Measurements from ENCODE around the gene LPCAT4. TPM values are rescaled to one million over a fixed set of nuclear protein-coding genes. Genes with fewer than 3 reads are reported as not detected.
A peak's percentile ranks its signal among the peaks of the same experiment; 100 is the strongest.
"Not testable (repeated sequence)": the region's sequence is repeated elsewhere in the genome, so short reads cannot be mapped to it uniquely, and the experiment has no call there.

LPCAT4 gene, protein sequence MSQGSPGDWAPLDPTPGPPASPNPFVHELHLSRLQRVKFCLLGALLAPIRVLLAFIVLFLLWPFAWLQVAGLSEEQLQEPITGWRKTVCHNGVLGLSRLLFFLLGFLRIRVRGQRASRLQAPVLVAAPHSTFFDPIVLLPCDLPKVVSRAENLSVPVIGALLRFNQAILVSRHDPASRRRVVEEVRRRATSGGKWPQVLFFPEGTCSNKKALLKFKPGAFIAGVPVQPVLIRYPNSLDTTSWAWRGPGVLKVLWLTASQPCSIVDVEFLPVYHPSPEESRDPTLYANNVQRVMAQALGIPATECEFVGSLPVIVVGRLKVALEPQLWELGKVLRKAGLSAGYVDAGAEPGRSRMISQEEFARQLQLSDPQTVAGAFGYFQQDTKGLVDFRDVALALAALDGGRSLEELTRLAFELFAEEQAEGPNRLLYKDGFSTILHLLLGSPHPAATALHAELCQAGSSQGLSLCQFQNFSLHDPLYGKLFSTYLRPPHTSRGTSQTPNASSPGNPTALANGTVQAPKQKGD
- polyA plus RNA-seq (ENCODE audit: insufficient read length): 40.1 TPM

DNA sequence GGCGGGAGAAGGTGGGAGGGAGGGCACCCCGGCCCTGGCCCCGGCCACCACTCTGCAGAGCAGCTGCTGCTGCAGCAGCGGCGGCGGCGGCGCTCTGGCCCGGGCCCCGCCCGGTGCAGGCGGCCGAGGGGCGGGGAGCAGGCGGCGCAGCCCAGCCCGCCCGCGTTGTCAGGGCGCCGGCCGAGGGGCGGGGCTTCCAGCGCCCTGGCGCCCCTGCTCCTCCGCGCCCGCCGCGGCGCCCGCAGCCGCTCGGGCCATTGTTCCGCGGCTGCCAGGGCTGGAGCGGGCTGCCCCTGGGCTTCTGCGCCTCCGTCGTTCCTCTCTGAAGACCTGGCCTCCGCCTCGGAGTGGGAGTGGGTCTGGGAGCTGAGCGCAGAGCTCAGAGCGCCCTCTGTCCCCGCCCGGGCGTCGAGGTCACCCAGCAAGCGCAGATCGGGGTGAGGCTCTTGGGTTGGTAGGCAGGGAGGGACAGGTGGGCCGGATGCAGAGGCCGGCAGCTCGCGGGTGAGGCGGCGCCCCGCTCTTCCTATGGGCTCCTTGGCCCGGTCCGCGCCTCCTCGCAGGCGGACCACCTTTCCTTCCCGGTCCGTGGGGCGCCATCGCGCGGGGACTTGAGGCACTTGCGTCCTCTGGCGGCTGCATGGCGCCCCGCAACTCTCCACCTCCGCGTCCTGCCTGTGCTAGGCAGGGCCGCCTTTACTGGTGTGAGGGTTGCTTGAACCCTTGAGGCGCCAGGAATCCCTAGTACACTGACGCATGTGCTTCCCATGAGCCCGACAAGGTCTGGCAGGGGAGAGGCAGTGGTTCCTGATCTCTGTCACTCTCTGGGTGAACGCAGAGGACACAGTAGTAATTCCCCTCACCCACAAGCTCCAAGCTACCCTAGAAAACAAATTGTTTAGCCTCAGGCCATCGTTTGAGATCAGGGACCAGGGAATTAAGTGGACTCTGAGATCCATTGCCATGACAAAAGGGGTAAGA is at the start of gene LPCAT4:
Gene LPCAT4 (minus strand): TSS at position 96 of the 981 bp plus-strand sequence. CDS start 96 bp downstream, outside the sequence.
- DNase-seq: peak; percentile 89

DNA sequence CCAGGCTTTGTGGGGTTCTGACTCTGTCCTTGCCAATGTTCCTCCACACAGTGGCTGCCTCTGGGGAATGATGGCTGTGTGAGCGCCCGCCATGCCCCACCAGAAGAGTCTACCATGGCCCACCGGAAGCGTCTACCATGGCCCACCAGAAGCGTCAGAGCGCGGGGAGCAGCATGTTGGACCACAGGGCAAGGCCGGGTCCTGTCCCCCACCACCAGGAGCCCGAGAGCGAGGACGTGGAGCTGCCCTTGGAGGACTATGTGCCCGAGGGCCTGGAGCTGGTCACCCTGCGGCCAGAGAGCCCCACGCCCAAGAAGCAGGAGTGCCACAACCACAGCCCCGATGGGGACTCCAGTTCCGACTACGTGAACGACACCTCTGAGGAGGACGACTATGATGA is 42.5 kb upstream of the LPCAT4 start:
- DNase-seq: not testable (repeated sequence)

DNA sequence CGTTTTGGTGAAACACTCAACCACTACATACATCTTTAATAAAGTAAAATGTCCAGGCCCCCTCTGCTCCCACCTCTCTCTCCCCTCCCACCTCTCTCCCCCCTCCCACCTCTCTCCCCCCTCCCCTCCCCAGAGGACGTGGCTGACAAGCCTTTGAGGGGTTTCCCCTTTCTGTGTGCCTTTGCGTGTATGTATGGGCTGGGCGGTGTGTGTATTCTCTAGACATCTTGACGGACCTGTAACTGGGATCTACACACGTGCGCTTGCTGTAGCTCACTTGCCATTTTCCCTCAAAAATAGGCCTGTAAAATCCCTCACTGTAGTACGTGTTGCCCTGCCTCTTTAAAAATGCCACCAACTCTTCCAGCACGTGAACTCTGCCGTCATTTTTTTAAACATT is 42.0 kb upstream of the LPCAT4 start:
- not testable (repeated sequence) for DNase-seq

DNA sequence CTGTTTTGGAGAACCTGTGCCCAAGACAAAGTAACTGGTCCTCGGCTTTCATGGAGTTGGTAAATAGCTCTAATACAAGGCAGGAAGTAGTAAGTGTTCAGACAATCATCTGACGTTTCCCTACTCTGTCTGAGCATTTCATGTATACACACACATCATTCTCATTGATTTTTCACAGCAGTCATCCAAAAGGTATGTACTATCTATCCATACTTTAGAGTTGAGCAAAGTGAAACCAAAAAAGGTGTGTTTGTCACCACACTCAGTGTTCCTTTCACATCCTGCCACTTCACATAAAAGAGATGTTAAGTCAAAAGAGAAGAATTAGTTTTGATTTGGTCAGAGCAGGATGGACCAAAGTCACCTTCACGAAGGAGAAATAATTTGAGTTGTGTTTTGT is 36.9 kb upstream of the LPCAT4 start:
- not testable (repeated sequence) for DNase-seq

DNA sequence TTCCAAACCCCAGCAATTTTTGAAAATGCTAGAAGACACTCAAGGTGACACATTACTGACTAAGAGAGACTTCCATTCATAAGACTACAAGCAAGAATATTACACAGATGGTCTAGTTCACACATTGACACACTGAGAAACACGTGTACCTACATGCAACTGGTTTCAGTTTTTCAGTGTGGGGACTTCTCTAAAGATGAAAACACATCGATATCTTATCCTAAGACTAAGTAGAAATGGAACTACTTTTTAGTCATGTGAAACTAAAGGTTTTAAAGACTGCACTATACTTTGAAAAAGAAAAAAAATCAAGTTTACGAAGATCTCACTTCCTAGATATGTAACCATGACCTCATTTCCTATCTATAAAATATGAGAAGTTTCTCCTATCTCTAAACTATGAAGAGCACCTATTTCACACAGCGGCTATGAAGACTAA is 36.2 kb upstream of the LPCAT4 start:
- DNase-seq: not testable (repeated sequence)

GRCh38 chr15:34397637-34398259 is 30.8 kb upstream of the LPCAT4 start:
- DNase-seq: not testable (repeated sequence)

DNA sequence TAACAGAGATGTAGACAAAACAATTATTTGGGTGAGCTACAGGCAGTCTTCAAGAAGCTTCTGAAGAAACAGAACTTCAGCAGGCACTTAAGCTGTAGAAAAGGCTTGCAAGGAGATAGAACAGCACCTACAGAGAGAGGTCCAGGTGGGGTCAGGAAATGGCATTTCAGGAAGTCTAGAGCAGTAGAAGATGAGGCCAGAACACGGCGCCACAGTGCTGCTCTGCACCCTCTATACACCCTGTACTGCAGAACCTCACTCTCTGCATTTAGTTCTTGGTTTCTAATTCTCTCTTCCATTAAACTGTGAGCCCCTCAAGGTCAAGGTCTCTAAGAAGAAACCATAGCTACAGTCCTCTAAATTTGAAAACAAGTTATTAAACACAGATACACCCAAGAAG is 26.0 kb upstream of the LPCAT4 start:
- not testable (repeated sequence) for DNase-seq

GRCh38 chr15:34389594-34390086 is 22.6 kb upstream of the LPCAT4 start:
- DNase-seq: not testable (repeated sequence)

- not testable (repeated sequence) for DNase-seq
These were observed 15.0 kb upstream of the LPCAT4 start for GRCh38 chr15:34381829-34382521.

- not testable (repeated sequence) for DNase-seq
These were observed 13.5 kb upstream of the LPCAT4 start for GRCh38 chr15:34380491-34380890.

- no peak for DNase-seq
These were observed 9.9 kb upstream of the LPCAT4 start for GRCh38 chr15:34376856-34377255.

DNA sequence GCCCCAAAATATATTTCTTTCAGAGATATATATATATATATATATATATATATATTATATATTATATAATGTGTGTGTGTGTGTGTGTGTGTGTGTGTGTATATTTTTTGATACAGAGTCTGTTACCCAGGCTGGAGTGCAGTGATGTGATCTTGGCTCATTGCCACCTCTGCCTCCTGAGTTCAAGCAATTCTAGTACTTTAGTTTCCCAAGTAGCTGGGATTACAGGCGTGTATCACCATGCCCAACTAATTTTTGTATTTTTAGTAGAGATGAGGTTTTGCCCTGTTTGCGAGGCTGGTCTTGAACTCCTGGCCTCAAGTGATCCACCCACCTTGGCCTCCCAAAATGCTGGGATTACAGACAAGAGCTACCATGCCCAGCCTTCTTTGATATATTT is 8.5 kb upstream of the LPCAT4 start:
- DNase-seq: not testable (repeated sequence)

DNA sequence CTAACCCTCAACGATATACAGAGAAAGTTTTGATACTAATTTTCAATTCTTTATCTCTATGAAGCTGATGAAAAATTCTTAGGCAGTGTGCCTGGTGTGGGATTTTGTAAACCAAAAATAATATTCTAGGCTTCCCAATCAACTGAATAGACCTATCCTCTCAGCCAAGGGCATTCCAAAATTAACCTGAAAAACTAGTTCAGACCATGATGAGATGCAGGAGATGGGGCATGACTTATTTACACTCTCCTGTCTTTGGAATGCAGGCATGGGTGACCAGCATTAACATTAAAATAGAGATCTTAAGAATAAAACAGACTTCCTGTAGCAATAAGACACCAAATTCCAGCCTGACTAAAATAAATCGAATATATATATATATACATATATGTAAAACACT is 7.8 kb upstream of the LPCAT4 start:
- no peak for DNase-seq

GRCh38 chr15:34373951-34374350 is 7.0 kb upstream of the LPCAT4 start:
- DNase-seq: no peak

- DNase-seq: no peak
These were observed 3.6 kb upstream of the LPCAT4 start for GRCh38 chr15:34370643-34371042.

GRCh38 chr15:34370129-34370528 is 3.1 kb upstream of the LPCAT4 start:
- no peak for DNase-seq

DNA sequence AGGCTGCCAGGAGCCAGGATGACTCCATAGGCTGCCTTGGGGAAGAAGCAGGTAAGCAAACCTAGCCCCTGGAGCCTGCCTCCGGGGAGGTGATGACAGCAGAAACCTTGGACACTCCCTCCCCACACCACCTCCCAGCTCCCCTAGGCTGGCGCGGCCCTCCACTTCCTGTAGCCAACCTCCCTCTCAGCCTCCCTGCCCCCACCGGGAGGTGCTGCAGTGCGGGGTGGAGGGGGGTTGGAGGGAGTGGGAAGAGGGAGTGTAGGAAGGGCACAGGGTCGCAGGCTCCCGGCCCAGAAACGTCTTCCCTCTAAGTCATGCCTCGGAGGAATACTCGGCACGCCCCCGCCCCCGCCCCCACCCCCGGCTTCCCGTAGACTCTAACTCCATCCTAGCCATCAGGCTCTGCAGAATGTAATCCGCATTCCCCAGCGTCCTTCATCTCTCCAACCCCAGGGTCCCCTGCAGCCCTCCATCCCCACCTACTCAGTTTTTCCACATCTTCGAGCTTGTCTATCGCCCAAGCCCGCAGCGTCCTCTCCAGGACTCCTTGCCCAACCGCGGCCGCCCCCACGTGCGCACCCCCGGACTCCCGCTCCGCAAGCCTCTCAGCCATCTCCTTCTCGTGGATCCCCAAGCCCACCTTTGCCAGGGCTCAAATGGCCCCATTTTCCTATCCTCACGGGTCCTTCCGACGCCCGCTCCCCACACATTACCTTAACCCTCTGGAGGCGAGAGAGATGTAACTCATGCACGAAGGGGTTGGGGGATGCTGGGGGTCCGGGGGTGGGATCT is 528 bp downstream of the LPCAT4 start:
- peak; percentile 34 for DNase-seq

- no peak for DNase-seq
These were observed 1.2 kb downstream of the LPCAT4 start for GRCh38 chr15:34365836-34366235.

DNA sequence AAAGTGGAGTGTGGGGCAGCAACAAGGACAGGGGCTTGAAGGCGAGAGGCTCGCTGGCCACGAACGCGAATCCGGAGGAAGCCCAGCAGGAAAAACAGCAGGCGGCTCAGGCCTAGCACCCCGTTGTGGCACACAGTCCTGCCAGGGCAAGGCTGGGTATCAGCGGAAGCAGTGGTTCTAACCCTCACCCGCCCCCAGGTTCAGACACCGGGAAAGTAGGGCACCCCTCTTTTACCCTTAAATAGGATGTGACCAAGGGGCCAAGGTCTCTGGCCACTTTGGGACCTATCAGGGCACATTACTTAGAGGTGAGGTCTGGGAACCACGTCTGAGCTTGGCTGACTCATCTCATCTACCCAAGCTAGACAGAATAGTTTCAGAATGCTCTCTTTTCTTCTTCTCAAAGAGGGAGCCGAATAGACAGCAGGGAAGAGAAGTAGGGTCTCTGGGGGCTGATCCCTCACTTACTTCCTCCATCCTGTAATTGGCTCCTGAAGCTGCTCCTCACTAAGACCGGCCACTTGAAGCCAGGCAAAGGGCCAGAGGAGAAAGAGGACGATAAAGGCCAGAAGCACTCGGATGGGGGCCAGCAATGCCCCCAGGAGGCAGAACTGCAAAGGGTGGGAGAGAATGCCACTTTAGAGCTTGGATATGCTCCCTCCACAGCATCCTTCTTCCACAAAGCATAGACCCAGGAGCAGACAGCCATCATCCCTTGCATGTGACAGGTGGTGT is 1.7 kb downstream of the LPCAT4 start:
- no peak for DNase-seq

DNA sequence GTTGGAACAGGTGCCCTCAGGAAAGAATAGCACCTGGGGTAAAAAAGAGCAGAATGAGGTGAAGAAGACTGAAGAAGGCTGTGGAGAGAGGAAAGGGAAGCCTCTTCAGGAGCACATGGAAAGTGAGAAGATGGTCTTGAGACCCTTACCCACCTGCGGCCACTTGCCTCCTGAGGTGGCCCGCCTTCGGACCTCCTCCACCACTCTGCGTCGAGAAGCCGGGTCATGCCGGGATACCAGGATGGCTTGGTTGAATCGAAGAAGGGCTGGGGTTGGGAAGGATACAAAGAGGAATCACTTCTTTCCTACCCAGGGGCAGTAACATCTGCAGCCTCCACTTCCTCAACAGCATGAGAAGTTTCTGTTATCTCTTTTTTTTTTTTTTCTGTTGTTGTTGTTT is 3.0 kb downstream of the LPCAT4 start:
- DNase-seq: no peak
